Measurements from ENCODE around the gene DTX3.
A peak's percentile ranks its signal among the peaks of the same experiment; 100 is the strongest.
"Not testable (repeated sequence)": the region's sequence is repeated elsewhere in the genome, so short reads cannot be mapped to it uniquely, and the experiment has no call there.

Gene DTX3

DNA sequence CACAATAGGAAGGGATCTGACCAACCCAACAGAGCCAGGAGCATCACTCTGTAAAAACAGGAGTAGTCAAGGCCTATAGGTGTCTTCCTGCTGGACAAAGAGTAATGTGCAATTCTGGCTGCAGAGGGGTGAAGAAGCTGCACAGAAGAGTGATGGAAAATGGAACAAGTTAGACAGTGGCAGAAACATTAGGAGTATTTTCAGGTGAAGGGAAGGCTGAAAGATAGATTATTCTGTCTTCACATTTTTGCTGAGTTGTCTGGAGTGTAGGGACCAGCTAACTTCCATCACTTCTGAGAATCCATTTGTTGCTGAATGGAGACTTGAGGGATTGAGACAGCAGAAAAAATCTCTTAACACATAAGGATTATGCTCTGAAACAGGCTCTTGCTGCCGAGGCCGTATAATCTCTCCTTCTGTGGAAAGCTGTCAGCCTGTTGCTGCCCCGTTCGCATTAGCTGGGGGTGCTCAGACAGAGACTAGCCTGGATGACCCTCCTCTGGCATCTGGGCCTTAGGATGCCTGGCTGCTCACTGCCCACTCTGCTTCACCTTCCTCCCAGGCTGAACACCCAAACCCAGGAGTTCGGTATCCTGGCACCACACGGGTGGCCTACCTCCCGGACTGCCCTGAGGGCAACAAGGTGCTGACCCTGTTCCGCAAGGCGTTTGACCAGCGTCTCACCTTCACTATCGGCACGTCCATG lies 3.5 kb downstream of the DTX3 start:
- no peak for DNase-seq (ENCODE audit: low spot score)

DNA sequence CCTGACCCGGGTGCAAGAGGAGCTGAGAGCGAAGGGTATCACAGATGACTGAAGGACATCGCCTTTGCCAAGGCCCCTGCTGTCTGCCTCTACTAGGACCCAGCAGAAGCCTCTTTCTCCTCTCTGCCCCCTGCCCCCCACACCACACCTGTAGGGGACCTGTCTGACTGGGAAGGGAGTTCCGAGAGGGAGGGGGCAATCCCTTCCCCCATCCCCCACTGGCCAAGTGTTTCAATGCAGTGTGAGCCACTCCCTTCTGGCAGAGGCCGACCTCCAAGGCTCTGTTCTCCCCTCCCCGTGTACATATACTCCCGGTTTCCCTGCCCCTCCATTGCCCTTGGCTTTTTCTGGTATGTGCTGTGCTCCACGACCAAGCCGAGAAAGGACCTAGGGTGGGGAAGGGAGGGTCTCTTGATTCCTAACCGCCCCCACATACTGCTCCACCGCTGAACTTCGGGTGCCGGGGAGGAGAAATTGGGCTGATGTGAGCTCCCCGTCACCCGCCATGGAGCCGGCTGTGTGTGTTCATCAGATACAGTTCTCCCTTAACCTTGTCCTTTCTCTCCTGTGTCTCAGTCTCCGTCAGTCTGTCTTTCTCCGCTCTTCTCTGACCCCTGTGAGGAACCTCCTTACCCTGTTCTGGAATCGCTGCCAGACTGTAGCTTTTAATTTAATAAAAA lies 4.6 kb downstream of the DTX3 start:
- no peak for DNase-seq (ENCODE audit: low spot score)

DNA sequence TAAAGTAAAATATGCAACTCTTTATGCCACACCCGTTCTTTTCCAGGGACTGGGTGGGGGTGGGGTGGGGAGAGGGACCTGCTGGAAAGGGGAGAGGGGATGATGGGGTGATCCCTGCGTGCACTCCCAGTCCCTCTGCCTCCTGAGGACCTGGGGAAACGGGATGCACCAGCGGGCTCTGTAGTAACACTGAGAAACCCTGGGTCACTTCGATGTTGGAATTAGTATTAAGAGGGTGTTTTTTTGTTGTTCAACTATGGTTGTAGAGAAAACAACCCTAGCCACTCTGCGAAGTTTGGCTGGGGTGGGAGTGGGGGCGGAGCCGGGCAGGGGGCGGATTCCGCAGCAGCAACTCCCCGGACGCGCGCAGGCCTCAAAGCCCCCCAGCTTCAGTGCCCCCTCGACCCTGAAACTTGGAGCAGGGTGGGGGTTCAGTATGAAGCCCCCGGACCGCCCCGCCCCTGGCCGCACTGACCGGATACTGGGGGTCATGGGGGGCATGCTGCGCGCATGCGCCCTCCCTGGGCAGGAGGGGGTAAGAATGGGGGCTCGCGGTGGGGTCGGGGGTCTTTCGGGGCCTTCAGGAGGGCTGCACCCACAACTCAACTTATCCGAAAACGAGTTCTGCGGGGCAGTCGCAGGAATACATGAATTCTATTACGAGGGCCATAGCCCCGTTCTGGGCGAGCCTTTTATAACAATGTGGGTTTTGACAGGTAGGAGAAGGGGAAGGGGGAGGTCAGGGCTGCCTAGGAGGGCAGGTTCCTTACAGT lies 5.3 kb downstream of the DTX3 start:
- no peak for DNase-seq (ENCODE audit: low spot score)

DNA sequence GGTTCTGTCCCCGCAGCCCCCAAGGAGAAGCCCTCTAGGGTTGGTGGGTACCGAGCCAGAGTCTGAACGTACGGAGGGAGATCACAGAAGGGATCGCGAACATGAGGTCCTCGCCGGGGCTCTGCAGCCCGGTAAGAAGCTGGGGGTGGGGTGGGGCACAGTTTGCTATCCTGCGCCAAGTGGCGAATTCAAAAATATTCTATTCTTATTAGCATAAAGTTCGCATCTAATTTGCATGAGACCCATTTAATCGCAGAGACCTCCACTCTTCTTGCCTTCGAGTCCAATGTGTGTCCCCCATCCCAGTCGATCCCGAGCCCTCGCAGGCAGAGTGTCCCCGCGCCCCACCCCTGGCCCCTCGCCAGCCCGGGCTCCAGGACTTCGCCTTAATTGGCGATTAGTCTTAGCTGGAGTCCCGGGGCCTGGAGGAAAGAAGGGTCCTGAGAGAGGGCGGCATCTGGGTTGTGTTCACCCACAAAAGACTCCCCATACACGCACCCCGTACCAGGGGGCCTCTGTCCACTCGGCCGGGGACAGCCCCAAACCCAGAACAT lies 6.0 kb downstream of the DTX3 start:
- DNase-seq (ENCODE audit: low spot score) = peak; percentile 31

DNA sequence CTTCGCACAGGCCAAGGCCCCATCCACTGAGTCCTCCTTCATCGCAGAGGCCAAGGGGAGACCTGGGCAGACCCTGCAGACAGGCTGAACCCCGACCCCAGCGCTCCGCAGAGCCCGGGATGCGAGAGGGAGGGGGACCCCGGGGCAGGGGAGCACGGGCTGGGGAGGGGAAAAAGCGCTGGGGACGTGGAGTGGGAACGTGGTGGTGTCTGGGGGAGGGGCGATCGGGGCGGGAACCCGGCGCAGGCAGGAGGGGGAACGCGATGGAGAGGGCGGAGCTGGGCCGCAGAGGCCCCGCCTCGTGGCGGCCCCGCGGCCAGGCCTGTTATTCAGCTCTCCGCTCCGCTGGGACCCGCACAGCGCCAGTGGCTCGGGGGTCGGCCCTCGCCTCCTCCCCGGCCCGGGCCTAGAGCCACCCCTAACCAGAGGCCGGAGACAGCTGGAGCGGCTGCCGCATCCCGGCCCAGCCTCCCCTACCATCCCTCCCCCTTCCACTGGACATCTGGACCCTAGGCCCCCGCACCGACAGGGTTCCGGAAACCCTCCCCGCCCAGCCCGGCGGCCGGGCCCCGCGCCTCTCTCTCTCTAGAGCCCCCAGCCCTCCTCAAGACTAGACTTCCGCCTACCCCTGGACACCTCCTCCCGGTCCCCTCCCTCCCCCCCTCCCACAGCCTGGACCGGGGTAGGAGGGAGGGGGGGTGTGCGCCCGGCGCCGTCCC lies 6.6 kb downstream of the DTX3 start, which contains the start of gene ARHGEF25:
Gene ARHGEF25, plus strand, starts transcription at position 328 of the 719 bp plus-strand sequence. CDS start 460 bp downstream, outside the sequence.
- peak; percentile 88 for DNase-seq (ENCODE audit: low spot score)

DNA sequence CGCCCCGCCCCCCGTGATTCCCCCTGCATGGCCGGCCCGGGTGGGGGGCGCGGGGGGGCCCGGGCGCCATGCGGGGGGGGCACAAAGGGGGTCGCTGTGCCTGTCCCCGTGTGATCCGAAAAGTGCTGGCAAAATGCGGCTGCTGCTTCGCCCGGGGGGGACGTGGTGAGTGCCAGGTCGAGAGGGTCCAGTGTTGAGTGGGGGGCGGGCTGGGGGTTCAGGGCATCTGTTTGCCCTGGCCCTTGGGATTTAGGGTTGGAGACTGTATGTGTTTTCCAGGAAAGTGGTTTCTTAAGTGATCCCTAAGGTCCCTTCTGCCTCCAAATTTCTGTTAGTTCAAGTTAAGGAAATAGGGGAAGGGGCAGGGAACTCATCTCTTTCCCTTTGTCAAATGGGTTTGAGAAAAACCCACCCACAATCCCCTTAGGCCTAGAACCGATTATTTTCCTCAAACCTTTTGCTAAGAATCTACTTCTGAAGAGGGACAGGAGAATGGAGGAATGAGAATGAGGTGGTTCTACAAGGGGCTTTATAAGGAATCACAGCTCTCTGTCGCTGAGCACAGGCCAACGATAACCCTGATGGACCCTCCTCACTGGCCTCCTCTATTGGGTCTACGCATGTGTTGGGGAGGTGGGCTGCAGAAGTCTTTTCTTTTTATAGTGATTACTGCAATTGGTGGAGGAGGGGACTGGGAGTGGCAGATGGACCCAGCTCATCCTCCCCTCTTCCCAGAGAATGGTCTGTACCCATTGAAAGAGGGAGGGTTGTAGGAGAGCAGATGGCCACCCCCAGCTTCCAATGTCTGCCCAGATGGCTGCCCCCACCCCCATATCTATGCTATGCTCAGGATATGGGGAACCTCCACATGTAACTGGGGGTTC lies 7.4 kb downstream of the DTX3 start:
- DNase-seq (ENCODE audit: low spot score) = no peak

DNA sequence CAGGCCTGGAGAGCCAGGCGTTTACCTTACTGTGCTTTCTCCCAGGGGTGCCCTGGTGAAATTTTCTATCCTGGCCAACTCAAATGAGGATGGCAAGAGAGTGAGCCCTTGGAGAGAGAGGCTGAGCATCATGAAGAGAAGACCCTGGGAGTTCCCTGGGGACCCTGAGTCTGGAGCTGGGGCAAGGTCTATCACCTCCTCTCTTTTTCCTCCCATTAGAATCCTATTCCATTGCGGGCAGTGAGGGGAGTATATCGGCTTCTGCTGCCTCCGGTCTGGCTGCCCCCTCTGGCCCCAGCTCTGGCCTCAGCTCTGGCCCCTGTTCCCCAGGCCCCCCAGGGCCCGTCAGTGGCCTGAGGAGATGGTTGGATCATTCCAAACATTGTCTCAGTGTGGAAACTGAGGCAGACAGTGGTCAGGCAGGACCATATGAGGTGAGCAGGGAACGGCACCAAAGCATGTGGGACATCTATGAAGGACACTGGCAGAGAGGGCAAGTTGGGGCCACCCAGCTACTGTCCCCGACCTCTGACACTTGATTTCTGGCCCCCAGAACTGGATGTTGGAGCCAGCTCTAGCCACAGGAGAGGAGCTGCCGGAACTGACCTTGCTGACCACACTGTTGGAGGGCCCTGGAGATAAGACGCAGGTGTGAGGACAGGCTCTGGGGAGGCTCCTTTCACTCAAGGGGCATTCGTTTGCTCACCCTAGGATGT lies 8.2 kb downstream of the DTX3 start:
- no peak for DNase-seq (ENCODE audit: low spot score)

DNA sequence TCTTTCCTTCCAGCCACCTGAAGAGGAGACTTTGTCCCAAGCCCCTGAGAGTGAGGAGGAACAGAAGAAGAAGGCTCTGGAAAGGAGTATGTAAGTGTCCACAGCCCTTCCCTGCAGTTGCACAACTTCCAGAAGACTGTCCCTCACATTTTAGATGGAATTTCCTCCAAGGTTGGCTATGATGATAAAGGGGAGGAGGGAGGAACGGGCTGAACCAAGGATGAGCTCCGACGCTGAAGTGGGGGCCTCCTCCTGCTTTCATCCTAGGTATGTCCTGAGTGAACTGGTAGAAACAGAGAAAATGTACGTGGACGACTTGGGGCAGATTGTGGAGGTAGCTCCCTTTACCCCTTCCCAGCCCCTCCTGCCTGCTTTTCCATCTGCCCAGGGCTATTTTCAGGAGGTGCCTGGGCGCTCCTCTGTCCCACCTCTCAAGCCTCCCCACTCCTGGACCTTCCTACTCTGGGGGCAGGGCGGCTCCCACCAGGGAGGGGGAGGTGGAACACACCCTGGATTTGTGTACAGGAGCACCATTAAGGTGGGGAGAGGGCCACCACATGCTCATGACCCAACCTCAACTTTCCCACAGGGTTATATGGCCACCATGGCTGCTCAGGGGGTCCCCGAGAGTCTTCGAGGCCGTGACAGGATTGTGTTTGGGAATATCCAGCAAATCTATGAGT lies 8.9 kb downstream of the DTX3 start:
- DNase-seq (ENCODE audit: low spot score) = no peak

DNA sequence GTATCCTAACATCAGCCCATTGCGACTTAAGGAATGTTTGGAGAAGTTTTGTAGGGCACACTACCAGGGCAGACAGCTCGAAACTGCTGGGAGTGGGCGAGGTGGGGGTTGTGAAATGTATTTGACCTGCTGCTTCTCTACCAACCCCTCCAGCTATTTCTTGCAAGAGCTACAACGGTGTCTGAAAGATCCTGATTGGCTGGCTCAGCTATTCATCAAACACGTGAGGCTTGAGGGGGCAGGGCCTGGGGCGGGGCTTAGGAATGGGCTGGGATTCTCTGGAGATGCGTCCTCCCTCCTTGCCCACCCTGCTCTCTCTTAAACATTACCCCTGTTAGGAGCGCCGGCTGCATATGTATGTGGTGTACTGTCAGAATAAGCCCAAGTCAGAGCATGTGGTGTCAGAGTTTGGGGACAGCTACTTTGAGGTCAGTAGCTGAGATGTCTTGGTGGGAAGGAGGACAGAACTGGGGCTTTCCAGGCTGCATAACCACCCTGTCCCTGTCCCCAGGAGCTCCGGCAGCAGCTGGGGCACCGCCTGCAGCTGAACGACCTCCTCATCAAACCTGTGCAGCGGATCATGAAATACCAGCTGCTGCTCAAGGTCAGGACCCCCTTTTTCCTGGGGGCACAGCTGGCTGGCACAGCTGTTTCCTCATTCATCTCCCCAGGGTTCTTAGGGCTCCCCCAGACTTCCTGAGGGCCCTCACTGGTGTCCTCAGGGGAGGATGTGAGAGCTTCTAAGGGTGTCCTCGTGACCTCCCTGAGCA lies 9.7 kb downstream of the DTX3 start:
- DNase-seq (ENCODE audit: low spot score) = peak; percentile 40

DNA sequence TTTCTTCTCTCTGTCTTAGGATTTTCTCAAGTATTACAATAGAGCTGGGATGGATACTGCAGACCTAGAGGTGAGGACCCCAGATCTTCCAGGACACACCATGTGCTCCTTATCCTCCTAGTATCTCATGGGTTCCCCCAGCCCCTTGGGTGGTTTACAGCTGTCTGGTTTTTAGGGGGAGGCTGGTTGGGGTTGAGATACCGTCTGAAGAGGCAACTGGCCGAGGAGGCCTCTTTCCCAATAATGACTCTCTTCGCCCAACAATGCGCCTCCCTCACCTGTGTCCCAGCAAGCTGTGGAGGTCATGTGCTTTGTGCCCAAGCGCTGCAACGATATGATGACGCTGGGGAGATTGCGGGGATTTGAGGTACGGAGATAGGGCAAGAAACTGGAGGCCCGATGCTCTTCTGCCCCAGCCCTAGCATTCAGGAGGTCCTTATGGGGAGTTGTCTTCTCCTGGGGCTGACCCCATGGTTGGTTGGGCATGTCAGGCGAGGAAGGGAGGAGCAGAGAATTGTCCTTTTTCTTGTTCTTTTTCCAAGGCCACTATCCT lies 10.4 kb downstream of the DTX3 start:
- DNase-seq (ENCODE audit: low spot score) = no peak

DNA sequence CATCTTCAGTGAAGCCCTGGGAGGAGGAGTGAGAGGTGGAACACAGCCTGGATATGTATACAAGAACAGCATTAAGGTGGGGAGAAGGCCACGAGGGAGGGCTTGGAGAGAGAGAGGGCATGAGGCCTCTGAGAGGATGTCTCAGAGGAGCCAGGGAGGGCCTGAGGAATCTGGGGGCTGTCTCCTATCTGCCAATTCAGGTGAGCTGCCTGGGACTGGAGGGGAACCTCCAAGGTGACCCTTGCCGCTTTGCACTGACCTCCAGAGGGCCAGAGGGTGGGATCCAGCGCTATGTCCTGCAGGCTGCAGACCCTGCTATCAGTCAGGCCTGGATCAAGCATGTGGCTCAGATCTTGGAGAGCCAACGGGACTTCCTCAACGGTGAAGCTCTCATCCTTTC lies 11.0 kb downstream of the DTX3 start:
- no peak for DNase-seq (ENCODE audit: low spot score)

DNA sequence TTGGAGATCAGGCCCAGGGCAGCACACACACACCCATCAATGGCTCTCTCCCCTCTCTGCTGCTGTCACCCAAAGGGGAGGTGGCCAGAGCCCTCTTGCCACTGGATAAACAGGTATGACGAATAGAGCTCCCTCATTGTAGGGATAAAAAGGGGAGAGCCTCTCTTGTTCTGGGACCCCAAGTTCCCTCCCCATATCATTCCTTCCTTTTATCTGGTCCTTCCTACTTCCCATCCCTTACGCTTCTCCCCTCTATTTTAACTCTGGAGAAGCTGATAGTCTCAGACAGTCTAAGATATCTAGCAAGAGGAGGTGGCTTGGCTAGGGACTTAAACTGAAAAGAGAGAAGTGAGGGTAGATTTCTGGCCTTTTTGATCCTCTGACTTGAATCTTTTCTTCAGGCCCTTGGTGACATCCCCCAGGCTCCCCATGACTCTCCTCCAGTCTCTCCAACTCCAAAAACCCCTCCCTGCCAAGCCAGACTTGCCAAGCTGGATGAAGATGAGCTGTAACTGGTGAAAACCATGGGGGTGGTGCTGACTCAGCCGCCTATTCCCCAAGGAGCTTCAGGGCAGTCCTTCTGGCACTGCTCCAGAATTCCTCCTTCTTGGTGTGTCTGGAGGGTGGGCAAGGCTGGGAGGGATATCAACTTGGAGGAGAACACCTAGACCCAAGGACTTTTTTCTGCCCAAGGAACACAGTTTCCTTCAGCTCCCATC lies 11.9 kb downstream of the DTX3 start:
- peak; percentile 45 for DNase-seq (ENCODE audit: low spot score)

DNA sequence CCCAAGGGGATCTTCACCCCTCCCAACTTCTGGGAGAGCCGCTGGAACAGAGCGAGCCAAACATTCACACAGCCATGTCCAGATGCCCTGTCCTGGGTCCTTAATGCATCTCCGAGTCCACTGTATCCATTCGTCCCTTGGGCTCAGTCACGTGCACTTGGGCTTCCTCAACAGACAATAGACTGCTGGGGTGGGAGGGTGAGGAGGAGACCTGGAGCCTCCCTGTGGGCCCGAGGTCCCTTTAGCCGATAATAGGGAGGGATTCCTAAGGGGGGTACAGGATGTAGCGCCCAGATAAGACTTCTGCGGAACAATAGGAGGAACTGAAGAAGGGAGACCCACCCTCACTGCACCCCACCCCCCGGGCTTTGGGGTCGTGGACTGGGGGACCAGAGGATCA lies 13.3 kb downstream of the DTX3 start:
- DNase-seq (ENCODE audit: low spot score) = no peak

DNA sequence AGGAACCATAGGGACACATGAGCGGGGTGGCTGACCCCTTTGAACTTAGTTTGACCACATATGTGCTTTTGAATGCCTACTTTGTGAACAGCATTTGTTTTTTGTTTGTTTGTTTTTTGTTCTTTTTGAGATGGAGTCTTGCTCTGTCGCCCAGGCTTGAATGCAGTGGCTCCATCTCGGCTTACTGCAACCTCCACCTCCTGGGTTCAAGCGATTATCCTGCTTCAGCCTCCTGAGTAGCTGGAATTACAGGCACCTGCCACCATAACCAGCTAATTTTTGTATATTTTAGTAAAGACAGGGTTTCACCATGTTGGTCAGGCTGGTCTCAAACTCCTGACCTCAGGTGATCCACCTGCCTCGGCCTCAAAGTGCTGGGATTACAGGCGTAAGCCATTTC lies 13.8 kb downstream of the DTX3 start:
- DNase-seq (ENCODE audit: low spot score) = not testable (repeated sequence)

DNA sequence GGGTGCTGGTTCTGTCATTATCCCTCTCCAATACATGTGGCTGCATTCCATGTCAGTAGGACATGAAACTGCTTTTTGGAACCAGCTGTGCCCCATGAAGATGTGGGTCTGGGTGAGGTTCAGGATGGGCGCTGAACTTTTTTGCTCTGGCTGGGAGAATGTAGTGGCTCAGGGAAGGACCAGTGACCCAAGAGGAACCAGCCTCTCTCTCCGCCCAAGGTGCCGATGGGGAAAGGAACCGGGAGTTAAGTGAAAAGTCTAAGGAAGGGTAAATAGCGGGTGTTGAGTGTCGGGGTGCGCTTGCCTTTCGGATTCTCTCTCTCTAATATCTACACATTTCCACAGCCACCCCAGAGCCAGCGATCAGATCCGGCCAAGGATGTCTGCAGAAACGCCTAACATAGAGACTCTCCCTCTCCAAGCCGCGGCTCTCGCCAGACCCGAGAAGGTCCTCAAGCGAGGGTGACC lies 14.4 kb downstream of the DTX3 start:
- no peak for DNase-seq (ENCODE audit: low spot score)

DNA sequence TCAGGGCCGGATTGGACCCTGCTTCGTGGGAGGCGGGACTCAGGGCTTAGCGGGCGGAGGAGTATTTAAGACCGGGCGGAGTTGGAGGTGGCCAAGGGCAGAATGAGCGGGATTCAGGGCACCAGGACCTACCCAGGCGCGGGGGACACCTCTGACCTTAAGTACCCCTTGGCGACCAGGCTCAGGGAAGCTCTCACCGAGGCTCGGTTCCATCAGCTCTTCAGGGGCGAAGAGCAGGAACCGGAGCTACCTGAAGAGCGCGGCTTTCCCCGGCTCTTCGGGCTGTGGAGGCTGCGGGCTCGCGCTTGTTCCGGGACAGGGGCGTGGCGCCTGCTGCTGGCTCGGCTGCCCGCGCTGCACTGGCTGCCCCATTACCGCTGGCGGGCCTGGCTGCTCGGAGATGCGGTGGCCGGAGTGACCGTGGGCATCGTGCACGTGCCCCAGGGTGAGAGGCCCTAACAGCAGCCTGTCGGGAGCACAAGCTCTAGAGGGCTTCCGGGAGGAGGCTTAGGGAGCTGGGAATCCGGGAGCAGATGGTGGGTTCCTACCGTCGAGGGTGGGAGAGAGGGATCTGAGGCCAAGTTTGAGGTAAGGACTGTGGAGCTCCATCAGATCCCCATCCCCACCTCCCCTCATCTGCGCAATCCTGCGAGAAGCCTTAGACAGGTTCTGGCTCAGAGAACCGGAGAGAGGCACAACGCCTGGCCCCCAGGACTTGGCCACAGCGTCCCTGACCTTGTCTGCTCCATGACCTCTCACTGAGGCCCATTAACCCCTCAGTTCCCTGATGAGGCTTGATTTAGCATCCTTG lies 15.0 kb downstream of the DTX3 start:
- no peak for DNase-seq (ENCODE audit: low spot score)
